Measurements from ENCODE around the gene ERCC3. TPM values are rescaled to one million over a fixed set of nuclear protein-coding genes. Genes with fewer than 3 reads are reported as not detected.

The ERCC3 gene
- total RNA-seq, 1 experiment from 2014 or later, result 52.5 TPM

DNA sequence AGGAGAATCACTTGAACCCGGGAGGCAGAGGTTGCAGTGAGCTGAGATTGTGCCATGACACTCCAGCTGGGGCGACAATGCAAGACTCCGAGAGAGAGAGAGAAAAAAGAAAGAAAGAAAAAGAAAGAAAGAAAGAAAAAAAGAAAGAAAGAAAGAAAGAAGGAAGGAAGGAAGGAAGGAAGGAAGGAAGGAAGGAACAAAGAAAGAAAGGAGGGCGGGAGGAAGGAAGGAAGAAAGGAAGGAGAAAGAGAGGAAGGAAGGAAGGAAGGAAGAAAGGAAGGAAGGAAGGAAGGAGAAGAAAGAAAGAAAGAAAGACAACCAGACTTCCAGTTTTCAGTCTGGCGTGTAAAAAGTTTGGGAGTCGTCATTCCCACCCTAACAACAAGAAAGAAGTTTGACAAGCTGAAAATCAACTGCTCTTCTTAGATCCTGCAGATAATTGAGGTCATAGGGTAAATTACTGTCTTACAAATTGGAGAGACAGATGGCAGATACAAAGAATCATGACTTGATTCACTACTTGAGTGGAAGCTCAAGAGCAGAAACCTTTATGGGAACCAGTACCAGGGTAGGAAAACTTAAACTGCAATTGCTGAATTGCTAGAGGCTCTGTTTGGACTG, 58.8 kb downstream of the ERCC3 start:
- Histone ChIP-seq H3K27me3 (replicated peaks; ENCODE audit: control insufficient read depth, insufficient read depth, low read length) (no peaks in the 10 kb centered on the region), H3K9me3 (0 out of 2 replicates have a peak, but pooled peaks cover 4% of the 10 kb centered on the region), H3K4me3 (ENCODE audit: low read depth, low read length) (no peak overlapping the region), H3K4me1 (no peaks in the 10 kb centered on the region), H3K36me3 (ENCODE audit: control insufficient read depth, insufficient read depth, low read length) (no peaks in the 10 kb centered on the region)
- POLR2A ChIA-PET, result no interaction called here
- no peak for DNase-seq
- H3K9me3 Mint-ChIP-seq (ENCODE audit: unreplicated experiment), result peaks cover 20% of the 10 kb centered on the region
- no peak overlapping the region for H3K4me3 Mint-ChIP-seq (ENCODE audit: unreplicated experiment)
- intact Hi-C loops (cut with micrococcal nuclease; ENCODE audit: unreplicated experiment), result no loop called here
- CTCF ChIA-PET, result interaction anchor here (1.4 kb wide), 1 partner anchor 38 kb away, joined by 3 read pairs; no protein-coding TSS in a partner anchor
- no peaks in the 10 kb centered on the region for H3K36me3 Mint-ChIP-seq (ENCODE audit: insufficient read depth, unreplicated experiment)
- no peaks in the 10 kb centered on the region for H3K4me1 Mint-ChIP-seq (ENCODE audit: low read depth, unreplicated experiment)
- H3K27me3 Mint-ChIP-seq (ENCODE audit: insufficient read depth, unreplicated experiment), result no peaks in the 10 kb centered on the region
- BruUV-seq (replicated peaks), result no TSS peak
- TF ChIP-seq CTCF (IDR thresholded peaks at IDR 0.05; ENCODE audit: insufficient read depth in 1 of 2, low read depth in 1 of 2, low read length in 1 of 2, severe bottlenecking in 1 of 2, unreplicated experiment in 1 of 2), result no peak
- no peak overlapping the region for H3K27ac Mint-ChIP-seq (ENCODE audit: unreplicated experiment)

- H3K4me3 ChIP-seq (ENCODE audit: low read depth, low read length), result no peak overlapping the region
- POLR2A ChIA-PET, result no interaction called here
- no peaks in the 10 kb centered on the region for H3K27me3 ChIP-seq (replicated peaks; ENCODE audit: control insufficient read depth, insufficient read depth, low read length)
- no peaks in the 10 kb centered on the region for H3K4me1 ChIP-seq
- BruUV-seq (replicated peaks), result no TSS peak
- no peaks in the 10 kb centered on the region for H3K36me3 ChIP-seq (ENCODE audit: control insufficient read depth, insufficient read depth, low read length)
- Mint-ChIP-seq H3K36me3 (ENCODE audit: insufficient read depth, unreplicated experiment) (no peaks in the 10 kb centered on the region), H3K4me3 (ENCODE audit: unreplicated experiment) (no peak overlapping the region), H3K4me1 (ENCODE audit: low read depth, unreplicated experiment) (no peaks in the 10 kb centered on the region), H3K9me3 (ENCODE audit: unreplicated experiment) (peaks cover 20% of the 10 kb centered on the region), H3K27me3 (ENCODE audit: insufficient read depth, unreplicated experiment) (no peaks in the 10 kb centered on the region), H3K27ac (ENCODE audit: unreplicated experiment) (no peak overlapping the region)
- intact Hi-C loops (cut with micrococcal nuclease; ENCODE audit: unreplicated experiment), result no loop called here
- TF ChIP-seq CTCF (IDR thresholded peaks at IDR 0.05; ENCODE audit: insufficient read depth in 1 of 2, low read depth in 1 of 2, low read length in 1 of 2, severe bottlenecking in 1 of 2, unreplicated experiment in 1 of 2), result no peak
- H3K9me3 ChIP-seq, result 0 out of 2 replicates have a peak, but pooled peaks cover 3% of the 10 kb centered on the region
- CTCF ChIA-PET, result no interaction called here
- DNase-seq, result no peak
Measured at GRCh38 chr2:127233710-127234109, 60.2 kb downstream of the ERCC3 start.

DNA sequence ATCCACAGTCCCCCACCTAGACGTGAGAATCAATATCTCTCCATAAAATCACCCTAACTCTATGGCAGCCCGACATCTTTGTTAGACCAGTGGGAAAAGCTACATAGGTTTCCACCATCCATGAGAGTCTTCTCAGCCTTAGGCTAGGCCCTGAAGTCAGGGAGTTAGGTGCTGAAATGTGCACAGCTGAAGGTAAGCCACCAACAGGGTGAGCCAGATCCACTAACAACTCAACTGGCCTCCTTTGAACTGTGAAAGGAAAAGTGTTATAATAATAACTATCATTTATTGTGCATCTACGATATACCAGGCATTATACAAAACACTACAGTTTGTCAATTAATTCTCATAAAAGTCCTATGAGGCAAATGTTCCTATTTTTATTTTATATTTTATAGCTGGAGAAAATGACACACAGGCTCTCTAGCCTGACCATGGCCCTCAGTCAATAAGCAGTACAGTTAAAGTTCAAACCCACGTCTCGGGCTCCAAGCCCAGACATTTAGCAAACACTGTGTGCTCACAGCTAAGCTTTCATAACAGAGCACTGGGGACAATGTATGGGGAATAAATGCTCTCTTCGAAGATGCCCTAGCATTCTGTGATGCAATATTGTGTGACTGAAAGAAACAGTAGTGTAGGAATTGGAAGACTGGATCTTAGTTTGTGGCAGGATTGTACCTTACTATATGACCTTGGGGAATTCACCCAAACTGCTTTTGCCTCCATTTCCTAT, 62.6 kb downstream of the ERCC3 start:
- Mint-ChIP-seq H3K4me1 (ENCODE audit: low read depth, unreplicated experiment) (peaks cover 5% of the 10 kb centered on the region), H3K4me3 (ENCODE audit: unreplicated experiment) (no peak overlapping the region), H3K36me3 (ENCODE audit: insufficient read depth, unreplicated experiment) (no peaks in the 10 kb centered on the region), H3K27me3 (ENCODE audit: insufficient read depth, unreplicated experiment) (no peaks in the 10 kb centered on the region), H3K9me3 (ENCODE audit: unreplicated experiment) (no peaks in the 10 kb centered on the region), H3K27ac (ENCODE audit: unreplicated experiment) (no peak overlapping the region)
- POLR2A ChIA-PET, result no interaction called here
- Histone ChIP-seq H3K9me3 (no peaks in the 10 kb centered on the region), H3K4me1 (no peaks in the 10 kb centered on the region; the same call in 1 of the 2 replicates), H3K36me3 (ENCODE audit: control insufficient read depth, insufficient read depth, low read length) (no peaks in the 10 kb centered on the region), H3K4me3 (ENCODE audit: low read depth, low read length) (no peak overlapping the region), H3K27me3 (replicated peaks; ENCODE audit: control insufficient read depth, insufficient read depth, low read length) (no peaks in the 10 kb centered on the region)
- no peak for TF ChIP-seq CTCF (IDR thresholded peaks at IDR 0.05; ENCODE audit: insufficient read depth in 1 of 2, low read depth in 1 of 2, low read length in 1 of 2, severe bottlenecking in 1 of 2, unreplicated experiment in 1 of 2)
- CTCF ChIA-PET, result no interaction called here
- DNase-seq, result no peak
- intact Hi-C loops (cut with micrococcal nuclease; ENCODE audit: unreplicated experiment), result no loop called here
- BruUV-seq (replicated peaks), result no TSS peak

All from Caco-2 (cell line).